Measurements from ENCODE around the gene VRTN.

DNA sequence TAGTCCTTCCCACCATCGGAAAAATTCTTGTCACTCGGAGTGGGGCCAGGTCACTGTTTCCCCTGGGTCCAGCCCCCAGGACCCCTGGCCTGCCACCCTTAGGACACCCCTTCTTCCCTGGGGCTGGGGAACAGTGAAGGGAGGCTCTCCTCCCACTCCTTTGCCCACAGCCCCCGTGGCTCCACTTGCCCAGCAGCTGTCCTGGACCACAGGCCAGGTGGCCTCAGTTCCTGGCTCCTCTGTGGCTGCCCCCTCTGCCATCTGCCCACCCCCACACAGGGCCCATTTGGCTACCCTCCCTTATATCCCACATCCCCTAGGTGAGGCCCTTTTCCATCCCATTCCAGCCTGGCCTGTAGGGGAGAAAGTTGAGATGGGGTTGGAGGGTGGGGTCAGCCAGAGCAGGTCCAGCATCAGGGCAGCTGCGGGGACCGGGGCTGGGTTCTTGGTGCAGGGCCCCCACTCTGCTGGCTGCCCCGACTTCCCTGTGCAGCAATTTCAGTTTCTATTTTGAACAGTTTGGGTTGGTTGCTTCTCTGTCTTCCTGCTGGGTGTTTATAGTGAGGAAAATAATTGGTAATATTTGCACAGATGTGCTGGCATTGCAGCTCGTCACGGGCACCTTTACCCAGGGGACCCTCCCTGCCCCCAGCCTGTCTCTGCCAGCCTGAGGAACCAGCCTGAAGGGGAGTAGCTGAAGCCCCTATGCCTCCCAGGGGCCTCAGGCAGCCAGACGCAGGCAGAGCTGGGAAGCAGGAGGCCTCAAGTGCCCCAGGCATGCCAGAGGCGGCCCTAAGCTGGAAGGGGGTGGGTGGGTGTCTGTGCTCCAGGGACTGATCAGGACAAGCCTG is 54.4 kb downstream of the VRTN start:
- TF ChIP-seq, protein P1, sequence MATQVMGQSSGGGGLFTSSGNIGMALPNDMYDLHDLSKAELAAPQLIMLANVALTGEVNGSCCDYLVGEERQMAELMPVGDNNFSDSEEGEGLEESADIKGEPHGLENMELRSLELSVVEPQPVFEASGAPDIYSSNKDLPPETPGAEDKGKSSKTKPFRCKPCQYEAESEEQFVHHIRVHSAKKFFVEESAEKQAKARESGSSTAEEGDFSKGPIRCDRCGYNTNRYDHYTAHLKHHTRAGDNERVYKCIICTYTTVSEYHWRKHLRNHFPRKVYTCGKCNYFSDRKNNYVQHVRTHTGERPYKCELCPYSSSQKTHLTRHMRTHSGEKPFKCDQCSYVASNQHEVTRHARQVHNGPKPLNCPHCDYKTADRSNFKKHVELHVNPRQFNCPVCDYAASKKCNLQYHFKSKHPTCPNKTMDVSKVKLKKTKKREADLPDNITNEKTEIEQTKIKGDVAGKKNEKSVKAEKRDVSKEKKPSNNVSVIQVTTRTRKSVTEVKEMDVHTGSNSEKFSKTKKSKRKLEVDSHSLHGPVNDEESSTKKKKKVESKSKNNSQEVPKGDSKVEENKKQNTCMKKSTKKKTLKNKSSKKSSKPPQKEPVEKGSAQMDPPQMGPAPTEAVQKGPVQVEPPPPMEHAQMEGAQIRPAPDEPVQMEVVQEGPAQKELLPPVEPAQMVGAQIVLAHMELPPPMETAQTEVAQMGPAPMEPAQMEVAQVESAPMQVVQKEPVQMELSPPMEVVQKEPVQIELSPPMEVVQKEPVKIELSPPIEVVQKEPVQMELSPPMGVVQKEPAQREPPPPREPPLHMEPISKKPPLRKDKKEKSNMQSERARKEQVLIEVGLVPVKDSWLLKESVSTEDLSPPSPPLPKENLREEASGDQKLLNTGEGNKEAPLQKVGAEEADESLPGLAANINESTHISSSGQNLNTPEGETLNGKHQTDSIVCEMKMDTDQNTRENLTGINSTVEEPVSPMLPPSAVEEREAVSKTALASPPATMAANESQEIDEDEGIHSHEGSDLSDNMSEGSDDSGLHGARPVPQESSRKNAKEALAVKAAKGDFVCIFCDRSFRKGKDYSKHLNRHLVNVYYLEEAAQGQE (IDR thresholded peaks at IDR 0.05; ENCODE audit: insufficient replicate concordance, low read depth): no peak
- TF ChIP-seq CTCF (IDR thresholded peaks at IDR 0.05; ENCODE audit: insufficient read depth, low read length) (no peak), POLR2AphosphoS5 (IDR thresholded peaks at IDR 0.05; ENCODE audit: low read depth) (no peak)

Measured in HL-60 (cell line).